GM12878 (cell line): ENCODE results near the gene RBPJL. TPM values are rescaled to one million over a fixed set of nuclear protein-coding genes. Genes with fewer than 3 reads are reported as not detected.

Experiments used
- CBX3 ChIP-seq: fragments of 200-600 bp; sonication (generic); IDR thresholded peaks from 2 replicates; pipeline ENCODE4 v1.6.1; 2016; ENCODE audit warnings: low read depth, borderline replicate concordance
- CBX5 ChIP-seq: sonication (generic); IDR thresholded peaks from 2 replicates; pipeline ENCODE4 v1.6.1; 2016; ENCODE audit warnings: low read depth, moderate library complexity, mild to moderate bottlenecking, inconsistent platforms
- CEBPB ChIP-seq, 2 experiments: fragments of 150-350 bp in 1 of 2; IDR thresholded peaks; 2 replicates each; pipeline ENCODE4 v1.6.1; 2012 to 2014; ENCODE audit warnings: low read depth in 2 of 2, low read length in 2 of 2, borderline replicate concordance in 1 of 2, inconsistent platforms in 1 of 2
- CHD1 ChIP-seq: IDR thresholded peaks from 2 replicates; pipeline ENCODE4 v1.6.1; 2012; ENCODE audit warnings: low read depth, low read length, improper control_type of control experiment
- CREM ChIP-seq: IDR thresholded peaks from 2 replicates; pipeline ENCODE4 v1.6.1; 2014; ENCODE audit warnings: antibody characterized with exemption, low read depth
- DPF2 ChIP-seq: fragments of 450-650 bp; IDR thresholded peaks from 2 replicates; pipeline ENCODE4 v1.6.1; 2017; ENCODE audit warnings: mild to moderate bottlenecking
- ETV6 ChIP-seq, 2 experiments: fragments of 450-650 bp in 1 of 2; IDR thresholded peaks in 1 of 2; conservative IDR thresholded peaks in 1 of 2; 2 replicates each; pipeline ENCODE4 v1.6.1; 2014; ENCODE audit warnings: antibody characterized with exemption in 1 of 2, borderline replicate concordance in 1 of 2, low read depth in 1 of 2, mild to moderate bottlenecking in 1 of 2, moderate library complexity in 1 of 2
- EZH2 ChIP-seq: IDR thresholded peaks from 2 replicates; pipeline ENCODE4 v1.6.1; 2012; ENCODE audit warnings: low read depth, mild to moderate bottlenecking, control low read depth, inconsistent platforms, low read length, borderline replicate concordance; ENCODE audit not compliant: control insufficient read depth
- HDAC2 ChIP-seq: fragments of 200-600 bp; sonication (generic); IDR thresholded peaks from 2 replicates; pipeline ENCODE4 v1.6.1; 2017
- HDAC6 ChIP-seq: fragments of 200-600 bp; sonication (generic); IDR thresholded peaks from one replicate; pipeline ENCODE4 v1.8.0; 2017; ENCODE audit warnings: antibody characterized with exemption; ENCODE audit not compliant: unreplicated experiment
- MAX ChIP-seq: IDR thresholded peaks from 2 replicates; pipeline ENCODE4 v1.6.1; 2012; ENCODE audit warnings: low read depth, low read length, improper control_type of control experiment
- MLLT1 ChIP-seq: fragments of 450-650 bp; IDR thresholded peaks from 2 replicates; pipeline ENCODE4 v1.6.1; 2016; ENCODE audit warnings: mild to moderate bottlenecking
- NR2C1 ChIP-seq: fragments of 450-650 bp; IDR thresholded peaks from 2 replicates; pipeline ENCODE4 v1.6.1; 2017; ENCODE audit warnings: antibody characterized with exemption, mild to moderate bottlenecking, moderate library complexity
- NR2F1 ChIP-seq: fragments of 450-650 bp; conservative IDR thresholded peaks from 2 replicates; pipeline ENCODE4 v1.6.1; 2017; ENCODE audit warnings: mild to moderate bottlenecking
- PAX5 ChIP-seq: IDR thresholded peaks from 2 replicates; pipeline ENCODE4 v1.6.1; 2011; ENCODE audit warnings: low read depth, low read length, borderline replicate concordance
- POLR2AphosphoS5 ChIP-seq: IDR thresholded peaks from 2 replicates; pipeline ENCODE4 v1.6.1; 2011; ENCODE audit warnings: mild to moderate bottlenecking, low read length, inconsistent platforms
- RAD51 ChIP-seq: fragments of 450-650 bp; IDR thresholded peaks from 2 replicates; pipeline ENCODE4 v1.6.1; 2016; ENCODE audit warnings: moderate library complexity, mild to moderate bottlenecking, inconsistent platforms
- RBBP5 ChIP-seq: fragments of 200-600 bp; sonication (generic); conservative IDR thresholded peaks from 2 replicates; pipeline ENCODE4 v1.6.1; 2016
- RUNX3 ChIP-seq: IDR thresholded peaks from 2 replicates; pipeline ENCODE4 v1.6.1; 2012; ENCODE audit warnings: low read length, inconsistent platforms
- TAF1 ChIP-seq: IDR thresholded peaks from 2 replicates; pipeline ENCODE4 v1.6.1; 2011; ENCODE audit warnings: mild to moderate bottlenecking, low read depth, low read length, borderline replicate concordance
- ZBTB11 ChIP-seq: fragments of 450-650 bp; formaldehyde crosslinking; IDR thresholded peaks from 2 replicates; pipeline ENCODE4 v1.5.0; 2022; ENCODE audit warnings: mild to moderate bottlenecking, missing genetic modification characterization
- ZBTB40 ChIP-seq: fragments of 450-650 bp; IDR thresholded peaks from 2 replicates; pipeline ENCODE4 v1.6.1; 2016; ENCODE audit warnings: mild to moderate bottlenecking, moderate library complexity, borderline replicate concordance
- polyA plus RNA-seq, 11 experiments: library from polyadenylated mRNA; depleted of rRNA in 4 of 11; unstranded in 6 of 11; stranded (reverse) in 5 of 11; fragments of >200 nt; fragmentation: Nextera tagmentation in 4 of 11; fragmentation: Illumina TruSeq in 1 of 11; extraction: Ambion mirVana in 4 of 11; extraction: Trizol in 1 of 11; gene quantifications; 1 replicate in 1 of 11; 2 replicates in 10 of 11; pipeline versions ENCODE4 v1.2.1 to v1.2.3, GENCODE V29; 2011 to 2016; ENCODE audit warnings: inconsistent platforms in 2 of 11, missing spikeins in 2 of 11, low read depth in 1 of 11
- total RNA-seq, 4 experiments: library from RNA; depleted of rRNA in 3 of 4; stranded (reverse); fragments of >200 nt in 3 of 4; fragmentation: Illumina TruSeq in 1 of 4; extraction: Trizol in 1 of 4; gene quantifications; 2 replicates each; pipeline versions ENCODE4 v1.2.1 to v1.2.3, GENCODE V29; 2013 to 2021

Gene RBPJL
- total and polyA plus RNA-seq, 10 of the 15 experiments (the other 5 are each of a cell fraction or from before 2014, with no cell fraction given), result 0.18 TPM; not detected in 9

- TF ChIP-seq ZBTB40 (no peak), HDAC2 (no peak), ZBTB11 (CRISPR knock-in tag) (no peak), MAX (no peak), MLLT1 (no peak), CHD1 (no peak), NR2C1 (no peak), TAF1 (no peak), NR2F1 (0 out of 2 replicates have a peak, but pooled peaks have one; percentile 24), RBBP5 (no peak), PAX5 (no peak), POLR2AphosphoS5 (peak; percentile 73; the same call in 1 of the 2 replicates), RAD51 (no peak), CBX5 (no peak), RUNX3 (no peak), CBX3 (no peak), HDAC6 (no peak), CREM (no peak), EZH2 (no peak), DPF2 (0 out of 2 replicates have a peak, but pooled peaks have one; percentile 12), CEBPB (IDR thresholded peaks at IDR 0.05; ENCODE audit: borderline replicate concordance in 1 of 2, low read depth in 2 of 2, low read length in 2 of 2) (no peak), ETV6 (conservative IDR thresholded peaks at IDR 0.05 in 1 of 2, IDR thresholded peaks at IDR 0.05 in 1 of 2; ENCODE audit: borderline replicate concordance in 1 of 2, low read depth in 1 of 2) (no peak)
Observed at GRCh38 chr20:45347936-45348778, 41.5 kb downstream of the RBPJL start, which contains the start of gene SDC4 (continued).
